Measurements from ENCODE around the gene TUBA3D.
"Not testable (repeated sequence)": the region's sequence is repeated elsewhere in the genome, so short reads cannot be mapped to it uniquely, and the experiment has no call there.

DNA sequence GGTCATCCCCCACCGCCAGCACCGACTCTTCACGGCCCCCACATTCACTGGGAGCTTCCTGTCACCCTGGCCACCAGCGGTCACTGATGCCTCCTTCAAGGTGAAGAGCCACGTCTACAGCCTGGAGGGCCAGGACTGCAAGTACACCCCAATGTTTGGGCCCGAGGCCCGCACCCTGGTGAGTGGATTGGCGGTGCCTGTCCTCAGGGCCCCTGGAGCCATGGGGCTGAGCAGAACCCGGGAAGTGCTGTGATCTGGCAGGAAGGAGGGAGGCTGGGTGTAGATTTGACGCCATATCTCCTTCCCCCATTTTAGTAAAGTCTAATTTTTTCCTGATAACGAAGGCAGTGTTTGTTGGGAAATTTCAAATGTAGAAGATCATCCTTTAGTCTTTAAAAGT, 42.6 kb downstream of the TUBA3D start:
- TF ChIP-seq, protein P1, sequence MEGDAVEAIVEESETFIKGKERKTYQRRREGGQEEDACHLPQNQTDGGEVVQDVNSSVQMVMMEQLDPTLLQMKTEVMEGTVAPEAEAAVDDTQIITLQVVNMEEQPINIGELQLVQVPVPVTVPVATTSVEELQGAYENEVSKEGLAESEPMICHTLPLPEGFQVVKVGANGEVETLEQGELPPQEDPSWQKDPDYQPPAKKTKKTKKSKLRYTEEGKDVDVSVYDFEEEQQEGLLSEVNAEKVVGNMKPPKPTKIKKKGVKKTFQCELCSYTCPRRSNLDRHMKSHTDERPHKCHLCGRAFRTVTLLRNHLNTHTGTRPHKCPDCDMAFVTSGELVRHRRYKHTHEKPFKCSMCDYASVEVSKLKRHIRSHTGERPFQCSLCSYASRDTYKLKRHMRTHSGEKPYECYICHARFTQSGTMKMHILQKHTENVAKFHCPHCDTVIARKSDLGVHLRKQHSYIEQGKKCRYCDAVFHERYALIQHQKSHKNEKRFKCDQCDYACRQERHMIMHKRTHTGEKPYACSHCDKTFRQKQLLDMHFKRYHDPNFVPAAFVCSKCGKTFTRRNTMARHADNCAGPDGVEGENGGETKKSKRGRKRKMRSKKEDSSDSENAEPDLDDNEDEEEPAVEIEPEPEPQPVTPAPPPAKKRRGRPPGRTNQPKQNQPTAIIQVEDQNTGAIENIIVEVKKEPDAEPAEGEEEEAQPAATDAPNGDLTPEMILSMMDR (IDR thresholded peaks at IDR 0.05) = not testable (repeated sequence)
- TF ChIP-seq POLR2A, POLR2AphosphoS5 (IDR thresholded peaks at IDR 0.05): not testable (repeated sequence)

Data from prostate gland (tissue), 2 donors.